GM19099 (cell line): ENCODE results near the gene GPX5.

Experiments
- POLR2A ChIP-seq: IDR thresholded peaks from 3 replicates; pipeline ENCODE4 v1.6.1; 2011; ENCODE audit warnings: low read depth; ENCODE audit not compliant: insufficient read length; ENCODE audit errors: extremely low read depth

GPX5 gene

DNA sequence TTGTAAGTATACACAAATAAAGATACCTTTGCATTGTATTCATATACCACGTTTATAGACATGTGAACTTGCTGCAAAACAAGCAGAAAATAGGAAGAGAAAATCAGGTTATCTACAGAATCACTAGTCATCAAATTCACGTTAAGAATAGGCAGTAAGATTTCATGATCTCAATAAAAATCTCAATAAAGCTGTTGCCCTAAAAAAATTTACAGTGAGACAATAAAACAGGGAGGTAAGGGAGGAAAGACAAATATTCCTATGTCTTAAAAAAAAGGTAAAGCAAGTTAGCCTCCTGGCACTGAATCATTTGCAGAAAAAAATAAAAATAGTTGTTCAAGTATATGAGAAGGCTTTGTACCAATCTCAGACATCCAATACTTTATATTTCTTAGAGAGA lies 44.1 kb downstream of the GPX5 start:
- no peak for TF ChIP-seq POLR2A

DNA sequence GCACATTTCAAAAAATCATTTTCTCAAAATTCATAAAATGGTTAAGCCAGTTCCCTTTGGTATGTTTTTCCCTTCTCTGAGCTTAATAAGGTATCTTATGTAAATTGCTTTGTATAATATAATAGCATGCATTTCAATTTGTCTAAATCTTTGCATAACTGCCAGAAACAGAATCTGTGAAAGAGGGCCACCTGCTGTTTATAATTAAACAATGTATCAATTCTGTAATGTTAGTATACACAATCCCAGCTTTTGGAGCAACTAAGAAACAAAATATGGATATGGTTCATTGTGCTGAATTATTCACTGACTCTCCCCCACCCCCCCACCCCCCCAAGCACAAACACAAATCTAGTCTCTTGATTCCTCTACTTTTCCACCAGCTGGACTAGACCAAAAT lies 54.8 kb downstream of the GPX5 start:
- TF ChIP-seq POLR2A = no peak

DNA sequence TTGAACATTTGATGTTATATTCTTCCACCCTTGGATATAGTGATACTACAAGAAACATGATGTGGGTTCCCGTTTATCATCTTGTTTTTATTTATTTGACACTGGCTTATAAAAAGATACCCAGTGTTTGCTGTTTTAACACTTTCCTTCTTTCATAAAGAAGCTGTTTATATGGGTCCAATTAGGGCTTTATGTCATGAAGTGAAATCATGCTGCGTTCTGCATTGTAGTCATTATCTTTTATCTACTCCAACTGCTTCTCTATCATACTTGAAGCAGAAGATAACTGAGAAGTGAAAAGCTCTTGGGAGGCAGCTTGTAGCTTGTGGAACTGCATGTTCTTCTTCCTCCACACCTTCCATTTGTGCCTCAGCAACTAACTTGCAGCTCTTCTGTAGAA lies 57.8 kb downstream of the GPX5 start:
- no peak for TF ChIP-seq POLR2A
